ENCODE results near the gene ST8SIA1. TPM values are rescaled to one million over a fixed set of nuclear protein-coding genes. Genes with fewer than 3 reads are reported as not detected.
"Not testable (repeated sequence)": the region's sequence is repeated elsewhere in the genome, so short reads cannot be mapped to it uniquely, and the experiment has no call there.

ST8SIA1 gene, protein sequence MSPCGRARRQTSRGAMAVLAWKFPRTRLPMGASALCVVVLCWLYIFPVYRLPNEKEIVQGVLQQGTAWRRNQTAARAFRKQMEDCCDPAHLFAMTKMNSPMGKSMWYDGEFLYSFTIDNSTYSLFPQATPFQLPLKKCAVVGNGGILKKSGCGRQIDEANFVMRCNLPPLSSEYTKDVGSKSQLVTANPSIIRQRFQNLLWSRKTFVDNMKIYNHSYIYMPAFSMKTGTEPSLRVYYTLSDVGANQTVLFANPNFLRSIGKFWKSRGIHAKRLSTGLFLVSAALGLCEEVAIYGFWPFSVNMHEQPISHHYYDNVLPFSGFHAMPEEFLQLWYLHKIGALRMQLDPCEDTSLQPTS
- total RNA-seq (2014; rRNA removed; shearing (Covaris generic)), result not detected in 2 replicates
- not detected in 2 replicates for polyA plus RNA-seq (2014; cell fraction: nucleus; rRNA removed)

DNA sequence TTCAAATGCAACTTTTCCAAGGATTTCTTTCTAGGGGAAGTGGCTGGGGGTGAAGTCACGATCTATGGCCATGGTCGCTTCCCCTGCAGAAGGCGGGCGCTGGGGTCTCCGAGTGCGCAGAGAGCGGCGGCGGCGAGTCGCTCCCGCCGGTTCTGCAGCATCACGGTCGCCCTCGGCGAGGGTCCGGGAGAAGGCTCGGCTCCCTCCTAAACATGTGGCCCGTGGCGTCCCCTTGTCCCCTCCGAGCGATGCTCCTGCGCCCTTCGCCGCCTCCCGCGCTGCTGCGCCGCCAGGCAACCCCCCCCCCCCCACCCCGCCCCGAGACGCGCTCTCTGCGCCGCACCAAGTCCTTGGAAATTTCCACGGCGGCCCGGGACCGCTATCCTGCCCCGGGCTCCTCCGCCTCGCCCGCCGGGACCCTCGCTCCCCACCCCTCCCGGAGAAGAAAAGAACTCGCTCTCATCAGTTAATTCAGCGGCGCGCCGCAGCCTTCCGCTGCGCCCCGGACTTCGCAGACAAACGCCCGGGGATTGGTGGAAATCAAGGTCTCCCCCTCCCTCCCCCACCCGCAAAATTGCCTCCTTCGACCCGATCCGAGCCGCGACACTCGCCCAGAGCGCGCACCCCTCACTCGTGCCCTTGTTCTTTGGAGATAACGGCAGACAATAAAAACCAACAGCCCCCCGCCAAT, at the start of gene ST8SIA1:
ST8SIA1 (minus strand) TSS at position 298 of the 691 bp plus-strand sequence. CDS start 475 bp downstream, outside the sequence.
- no peak for DNase-seq (ENCODE audit: extremely low read depth, low read depth)

DNA sequence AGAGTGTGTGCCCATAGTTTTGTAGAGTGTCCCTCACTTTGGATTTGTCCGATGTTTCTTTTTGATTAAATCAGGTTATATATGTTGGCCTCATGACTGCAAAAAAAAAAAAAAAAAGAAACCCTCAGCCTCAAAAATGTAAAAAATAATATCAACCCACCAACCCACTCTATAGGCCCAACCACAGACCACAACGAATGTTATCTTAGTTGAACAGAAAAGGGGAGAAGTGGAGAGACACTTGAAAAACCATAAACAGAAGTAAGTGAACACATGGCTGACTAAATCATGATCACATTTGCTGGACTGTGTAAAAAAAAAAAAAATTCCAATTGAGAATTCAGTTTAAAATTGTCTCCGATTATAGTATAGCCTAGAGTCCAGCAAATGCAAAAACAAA, 45.5 kb upstream of the ST8SIA1 start:
- no peak for DNase-seq (ENCODE audit: extremely low read depth, low read depth)

DNA sequence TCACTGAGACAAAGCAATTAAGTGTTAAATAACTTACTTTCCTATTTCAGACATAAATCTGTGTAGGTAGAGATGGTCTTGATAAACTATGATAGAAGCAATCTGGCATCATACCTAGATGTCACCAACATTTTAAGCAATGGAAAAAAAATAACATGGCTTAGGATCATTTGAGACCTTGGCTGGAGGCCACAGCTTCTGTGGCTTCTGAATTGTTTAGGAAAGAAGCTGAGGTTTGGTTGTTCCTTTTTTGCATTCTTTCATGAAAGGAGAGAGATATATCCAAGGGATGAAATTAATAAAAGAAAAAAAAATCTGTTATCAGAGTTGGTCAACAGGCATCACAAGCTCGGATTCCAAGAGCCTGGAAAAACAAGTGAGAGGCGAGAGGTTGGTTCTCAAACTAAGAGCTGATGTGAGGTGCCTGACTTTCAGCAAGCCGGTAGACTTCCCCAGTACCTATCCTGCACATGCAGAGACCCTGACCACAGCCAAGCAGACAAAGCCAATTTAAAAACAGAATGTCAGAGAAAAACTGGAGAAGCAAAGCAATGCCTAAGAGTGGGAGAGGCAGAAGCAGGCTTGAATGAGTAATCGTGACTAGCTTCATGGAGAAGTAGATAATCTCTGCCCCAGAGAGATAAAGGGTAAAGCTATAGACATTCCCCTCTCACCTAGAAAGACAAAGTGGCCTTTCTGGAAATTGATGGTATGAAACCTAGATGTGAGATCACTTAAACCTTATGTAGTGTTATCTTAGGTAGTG, 43.4 kb upstream of the ST8SIA1 start:
- DNase-seq (ENCODE audit: extremely low read depth, low read depth), result no peak

DNA sequence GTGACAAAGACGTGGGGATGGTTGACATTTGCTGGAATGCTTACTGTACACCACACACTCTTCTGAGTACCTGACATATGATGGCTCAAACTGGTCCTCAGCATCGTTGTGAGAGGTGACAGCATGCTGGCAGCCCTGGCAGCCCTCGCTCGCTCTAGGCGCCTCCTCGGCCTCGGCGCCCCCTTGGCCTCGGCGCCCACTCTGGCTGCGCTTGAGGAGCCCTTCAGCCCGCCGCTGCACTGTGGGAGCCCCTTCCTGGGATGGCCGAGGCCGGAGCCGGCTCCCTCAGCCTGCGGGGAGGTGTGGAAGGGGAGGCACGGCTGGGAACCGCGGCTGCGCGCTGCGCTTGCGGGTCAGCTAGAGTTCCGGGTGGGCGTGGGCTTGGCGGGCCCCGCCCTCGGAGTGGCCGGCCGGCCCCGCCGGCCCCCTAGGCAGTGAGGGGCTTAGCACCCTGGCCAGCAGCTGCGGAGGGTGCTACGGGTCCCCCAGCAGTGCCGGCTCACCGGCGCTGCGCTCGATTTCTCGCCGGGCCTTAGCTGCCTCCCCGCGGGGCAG, 42.2 kb upstream of the ST8SIA1 start:
- not testable (repeated sequence) for DNase-seq (ENCODE audit: extremely low read depth, low read depth)

DNA sequence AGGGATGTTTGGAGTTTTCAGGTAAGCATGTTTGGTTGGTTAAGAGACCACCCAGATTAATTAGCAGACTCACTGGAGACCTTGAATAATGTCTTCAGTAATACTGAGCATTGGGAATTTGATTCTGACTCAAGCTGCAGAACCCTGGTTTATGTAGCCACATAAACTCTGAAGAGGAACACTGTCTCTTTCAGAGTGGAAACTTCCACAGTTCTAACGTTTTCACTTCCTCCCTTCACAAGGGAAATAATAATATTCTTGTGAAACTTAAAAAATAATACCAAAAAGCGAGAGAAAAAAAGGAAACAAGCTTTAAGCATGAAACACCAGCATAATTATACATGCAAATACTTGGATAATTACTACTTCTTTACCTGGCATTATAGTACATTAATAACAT, 40.0 kb upstream of the ST8SIA1 start:
- DNase-seq (ENCODE audit: extremely low read depth, low read depth), result no peak

DNA sequence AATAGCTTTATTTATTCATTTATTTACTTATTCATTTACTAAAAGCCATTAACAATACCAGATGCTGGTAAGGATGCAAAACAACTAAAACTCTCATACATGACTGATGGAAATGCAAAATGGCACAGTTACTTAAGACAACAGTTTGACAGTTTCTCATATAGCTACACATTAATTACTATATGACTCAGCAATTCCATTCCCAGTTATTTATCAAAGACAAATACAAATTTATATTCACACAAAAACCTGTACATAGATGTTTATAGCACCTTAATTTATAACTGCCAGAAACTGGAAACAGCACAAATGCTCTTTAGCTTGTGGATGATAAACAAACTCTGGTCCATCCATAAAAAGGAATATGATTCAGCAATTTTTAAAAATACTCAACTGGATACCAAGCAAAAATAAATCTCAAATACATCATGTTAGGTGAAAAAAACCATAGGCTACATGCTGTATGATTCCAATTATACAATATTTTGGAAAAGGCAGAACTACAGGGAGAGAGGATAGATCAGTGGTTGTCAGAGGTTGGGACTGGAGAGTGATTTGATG, 37.9 kb upstream of the ST8SIA1 start:
- DNase-seq (ENCODE audit: extremely low read depth, low read depth), result no peak

DNA sequence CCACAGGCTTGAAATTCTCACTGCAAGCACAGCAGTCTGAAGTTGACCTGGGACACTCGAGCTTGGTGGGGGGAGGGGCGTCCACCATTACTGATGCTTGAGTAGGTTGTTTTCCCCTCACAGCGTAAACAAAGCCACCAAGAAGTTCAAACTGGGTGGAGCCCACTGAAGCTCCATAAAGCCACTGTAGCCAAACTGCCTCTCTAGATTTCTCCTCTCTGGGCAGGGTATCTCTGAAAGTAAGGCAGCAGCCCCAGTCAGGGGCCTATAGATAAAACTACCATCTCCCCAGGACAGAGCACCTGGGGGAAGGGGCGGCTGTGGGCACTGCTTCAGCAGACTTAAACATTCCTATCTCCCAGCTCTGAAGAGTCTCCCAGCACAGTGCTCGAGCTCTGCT, 31.7 kb upstream of the ST8SIA1 start:
- no peak for DNase-seq (ENCODE audit: extremely low read depth, low read depth)

DNA sequence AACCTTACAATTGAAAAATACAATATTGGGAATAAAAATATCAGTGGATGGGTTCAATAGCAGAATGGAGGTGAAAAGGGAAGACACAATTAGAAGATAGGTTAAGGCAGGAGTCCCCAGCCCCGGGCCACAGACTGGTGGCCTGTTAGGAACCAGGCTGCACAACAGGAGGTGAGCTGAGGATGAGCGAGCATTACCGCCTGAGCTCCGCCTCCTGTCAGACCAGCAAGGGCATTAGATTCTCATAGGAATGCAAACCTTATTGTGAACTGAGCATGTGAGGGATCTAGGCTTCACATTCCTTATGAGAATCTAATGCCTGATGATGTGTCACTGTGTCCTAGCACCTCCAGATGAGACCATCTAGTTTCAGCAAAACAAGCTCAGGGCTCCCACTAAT, 27.3 kb upstream of the ST8SIA1 start:
- DNase-seq (ENCODE audit: extremely low read depth, low read depth), result no peak

DNA sequence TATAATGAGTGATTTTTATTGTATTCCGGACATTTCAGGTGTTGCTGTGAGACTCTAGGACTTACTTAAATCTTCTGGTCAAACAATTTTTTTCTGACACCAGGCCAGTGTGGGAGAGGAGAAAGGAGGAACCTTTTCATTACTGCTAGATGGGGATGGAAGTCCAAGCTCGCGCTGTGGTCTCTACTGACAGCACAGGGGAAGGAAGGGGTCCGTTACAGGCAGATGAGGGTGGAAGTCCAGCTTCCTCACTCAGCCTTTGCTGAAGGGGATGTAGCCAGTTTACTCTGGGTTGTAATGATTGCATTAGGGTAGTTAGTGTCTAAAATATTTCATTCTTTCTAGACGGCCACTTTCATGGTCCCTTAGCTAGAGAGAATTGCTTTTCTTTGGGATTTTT, 26.3 kb upstream of the ST8SIA1 start:
- no peak for DNase-seq (ENCODE audit: extremely low read depth, low read depth)

DNA sequence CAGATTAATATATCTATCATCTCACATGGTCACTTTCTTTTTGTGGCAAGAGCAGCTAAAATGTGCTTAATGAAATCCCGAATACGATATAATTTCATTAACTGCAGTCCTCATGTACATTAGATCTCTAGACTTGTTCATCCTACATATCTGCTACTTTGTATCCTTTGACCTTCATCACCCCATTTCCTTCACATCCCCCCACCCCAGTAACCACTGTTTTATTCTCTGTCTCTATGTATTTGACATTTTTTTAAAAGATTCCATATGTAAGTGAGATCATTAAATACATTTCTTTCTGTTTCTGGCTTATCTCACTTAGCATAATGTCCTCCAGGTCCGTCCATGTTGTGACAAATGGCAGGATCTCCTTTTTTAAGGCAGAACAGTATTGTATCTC, 23.0 kb upstream of the ST8SIA1 start:
- DNase-seq (ENCODE audit: extremely low read depth, low read depth), result no peak

DNA sequence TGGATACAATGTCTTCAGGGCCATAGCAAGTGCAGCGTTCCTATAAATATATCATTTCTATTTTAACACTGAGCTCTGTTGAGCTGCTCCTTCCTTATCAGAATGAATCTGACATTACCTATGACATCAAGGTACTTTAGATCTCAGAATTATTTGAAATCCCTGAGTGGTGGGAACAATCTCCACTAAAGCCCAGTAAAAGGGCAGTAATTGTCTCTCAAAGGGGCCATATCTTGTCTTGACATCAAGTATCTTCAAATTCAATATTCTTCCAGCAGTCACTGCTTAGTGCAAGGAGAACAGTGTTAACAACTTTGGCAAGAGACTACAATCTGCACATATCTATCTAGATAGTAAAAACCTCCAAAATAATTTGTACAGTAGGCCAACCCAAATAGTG, 21.7 kb upstream of the ST8SIA1 start:
- no peak for DNase-seq (ENCODE audit: extremely low read depth, low read depth)

DNA sequence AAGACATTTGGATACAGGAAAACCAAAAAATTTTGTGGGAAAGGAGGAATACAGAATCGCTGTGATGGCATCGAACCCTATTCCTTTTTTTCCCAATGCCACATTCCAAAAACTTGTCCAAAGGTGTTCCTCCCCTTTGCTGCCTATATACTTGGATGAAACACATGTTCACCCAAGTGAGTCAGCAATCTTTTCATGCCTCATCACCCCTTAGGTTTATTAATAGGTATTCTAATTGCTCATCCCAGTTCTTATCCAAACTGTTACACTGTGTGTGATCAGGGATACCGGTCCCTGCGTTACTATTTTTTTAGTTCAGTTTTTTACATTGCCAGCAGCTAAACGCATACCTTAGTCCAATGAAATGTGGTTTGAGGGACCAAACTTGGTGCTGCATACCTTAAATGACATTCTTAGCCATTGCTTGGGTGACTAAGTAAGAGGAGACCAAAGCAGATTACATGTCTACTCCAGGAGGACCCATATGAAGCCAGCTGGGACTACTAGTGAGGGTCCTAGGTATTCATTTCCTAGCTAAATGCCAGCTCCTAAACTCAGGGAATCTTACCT, 20.6 kb upstream of the ST8SIA1 start:
- DNase-seq (ENCODE audit: extremely low read depth, low read depth), result no peak

DNA sequence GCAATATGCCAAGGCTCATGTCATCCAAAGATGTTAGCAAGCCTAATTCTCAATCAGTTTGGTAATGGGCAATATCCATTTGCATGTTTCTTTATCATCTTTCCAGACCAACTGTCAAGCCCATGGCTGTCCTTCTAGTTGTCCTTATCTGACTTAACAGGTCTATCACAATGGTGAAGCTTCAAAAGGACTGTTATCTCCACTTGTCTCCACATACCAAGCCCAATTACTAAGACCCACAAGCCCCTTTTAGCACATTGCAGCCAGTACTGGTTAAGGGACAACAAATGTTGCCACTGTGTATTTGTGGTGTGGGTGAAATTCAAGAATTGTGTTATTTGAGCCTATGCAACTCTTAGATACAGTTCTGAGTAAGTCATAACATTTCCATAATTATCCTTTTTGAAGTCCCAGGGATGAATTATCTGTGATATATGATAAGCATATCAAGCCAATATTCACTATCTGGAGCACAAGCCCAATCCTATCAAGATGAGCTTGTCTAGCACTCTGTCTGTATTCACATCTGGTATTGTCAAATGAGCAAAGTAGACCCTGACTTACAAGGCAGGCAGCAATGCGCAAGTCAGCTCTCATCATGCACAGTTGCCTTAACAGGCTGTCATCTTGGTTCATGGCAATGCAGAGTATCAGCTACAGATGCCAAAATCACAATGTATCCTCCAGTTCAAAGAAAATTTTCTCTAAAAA, 19.3 kb upstream of the ST8SIA1 start:
- no peak for DNase-seq (ENCODE audit: extremely low read depth, low read depth)

DNA sequence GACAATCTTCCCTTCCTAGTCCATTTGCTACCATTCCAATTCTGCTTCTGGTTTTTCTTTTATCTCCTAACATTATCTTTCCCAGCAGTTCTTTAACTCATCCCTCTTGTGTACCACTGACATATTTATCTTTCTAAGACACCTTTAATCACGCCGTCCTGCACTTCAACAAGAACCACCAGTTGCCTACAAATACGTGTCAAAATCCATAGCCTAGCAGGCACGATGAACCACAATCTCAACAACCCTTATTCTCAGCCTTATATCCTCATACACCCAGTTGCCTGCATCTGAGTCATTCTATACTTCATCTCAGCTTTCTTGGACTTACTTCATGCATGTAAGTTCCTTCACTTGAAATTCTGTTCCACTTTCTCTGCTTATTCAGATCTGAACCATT, 16.4 kb upstream of the ST8SIA1 start:
- DNase-seq (ENCODE audit: extremely low read depth, low read depth), result no peak

DNA sequence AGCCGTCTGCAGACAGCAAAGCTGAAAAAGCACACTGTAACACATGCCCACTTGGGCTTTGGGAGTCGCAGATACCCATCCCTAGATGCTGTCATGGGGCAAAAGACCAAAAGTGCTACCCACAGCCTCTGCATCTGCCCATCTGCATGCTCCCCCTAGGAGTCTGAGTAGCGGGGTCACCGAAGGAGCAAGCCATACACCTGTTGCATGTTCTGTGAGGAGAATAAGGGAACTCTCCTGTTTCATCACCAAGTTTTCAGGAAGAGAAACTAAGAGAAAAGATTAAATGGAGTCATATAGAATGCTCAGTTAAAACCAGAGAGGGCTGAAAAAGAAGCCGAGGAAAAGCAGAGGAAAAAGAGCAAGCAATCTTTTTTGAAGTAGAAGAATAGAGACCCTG, 13.7 kb upstream of the ST8SIA1 start:
- no peak for DNase-seq (ENCODE audit: extremely low read depth, low read depth)

DNA sequence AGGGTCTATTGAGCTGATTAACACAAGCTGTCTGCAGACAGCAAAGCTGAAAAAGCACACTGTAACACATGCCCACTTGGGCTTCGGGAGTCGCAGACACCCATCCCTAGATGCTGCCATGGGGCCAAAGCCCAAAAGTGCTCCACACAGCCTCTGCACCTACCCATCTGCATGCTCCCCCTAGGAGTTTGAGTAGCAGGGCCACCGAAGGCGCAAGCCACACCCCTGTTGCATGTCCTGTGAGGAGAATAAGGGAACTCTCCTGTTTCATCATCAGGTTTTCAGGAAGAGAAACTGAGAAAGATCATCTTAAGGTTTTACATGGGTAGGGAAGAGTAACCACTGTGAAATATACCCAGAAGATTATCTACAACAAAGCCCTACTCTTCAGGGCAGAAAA, 5.6 kb upstream of the ST8SIA1 start:
- DNase-seq (ENCODE audit: extremely low read depth, low read depth), result no peak

DNA sequence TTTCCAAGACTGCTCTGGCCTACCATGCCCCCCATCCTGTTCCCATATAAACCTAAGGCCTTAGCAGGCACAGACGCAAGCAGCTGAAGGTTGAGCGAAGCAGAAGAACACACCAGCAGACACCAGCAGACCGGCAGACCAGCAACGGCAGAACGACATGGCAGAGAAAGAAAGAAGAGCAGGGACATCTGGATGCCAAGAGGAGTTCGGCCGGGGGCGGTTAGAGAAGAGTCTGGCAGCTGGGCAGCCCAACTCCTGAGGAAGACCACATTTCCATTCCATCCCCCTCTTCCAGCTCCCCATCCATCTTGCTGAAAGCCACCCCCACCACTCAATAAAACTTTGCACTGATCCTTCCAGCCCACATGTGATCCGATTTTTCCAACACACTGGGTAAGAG, 5.2 kb upstream of the ST8SIA1 start:
- DNase-seq (ENCODE audit: extremely low read depth, low read depth), result no peak

DNA sequence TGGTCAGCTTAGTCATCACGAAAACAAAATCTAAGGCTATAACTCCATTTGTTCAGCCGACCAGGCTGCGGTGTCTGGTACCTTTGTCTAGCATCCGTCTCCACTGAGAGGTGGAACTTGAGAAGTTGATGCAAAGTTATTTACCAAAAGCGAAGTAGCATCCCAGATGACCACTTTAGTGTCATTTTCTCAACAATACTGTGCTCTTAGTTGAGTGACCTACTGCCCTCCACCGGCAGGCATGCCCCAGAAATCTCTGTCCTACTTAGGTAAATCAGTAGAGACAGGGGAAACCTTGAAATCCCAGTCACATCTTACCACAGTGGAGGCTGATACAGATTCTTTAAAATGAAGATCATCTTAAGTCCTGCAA, 1.3 kb upstream of the ST8SIA1 start:
- DNase-seq (ENCODE audit: extremely low read depth, low read depth), result no peak

DNA sequence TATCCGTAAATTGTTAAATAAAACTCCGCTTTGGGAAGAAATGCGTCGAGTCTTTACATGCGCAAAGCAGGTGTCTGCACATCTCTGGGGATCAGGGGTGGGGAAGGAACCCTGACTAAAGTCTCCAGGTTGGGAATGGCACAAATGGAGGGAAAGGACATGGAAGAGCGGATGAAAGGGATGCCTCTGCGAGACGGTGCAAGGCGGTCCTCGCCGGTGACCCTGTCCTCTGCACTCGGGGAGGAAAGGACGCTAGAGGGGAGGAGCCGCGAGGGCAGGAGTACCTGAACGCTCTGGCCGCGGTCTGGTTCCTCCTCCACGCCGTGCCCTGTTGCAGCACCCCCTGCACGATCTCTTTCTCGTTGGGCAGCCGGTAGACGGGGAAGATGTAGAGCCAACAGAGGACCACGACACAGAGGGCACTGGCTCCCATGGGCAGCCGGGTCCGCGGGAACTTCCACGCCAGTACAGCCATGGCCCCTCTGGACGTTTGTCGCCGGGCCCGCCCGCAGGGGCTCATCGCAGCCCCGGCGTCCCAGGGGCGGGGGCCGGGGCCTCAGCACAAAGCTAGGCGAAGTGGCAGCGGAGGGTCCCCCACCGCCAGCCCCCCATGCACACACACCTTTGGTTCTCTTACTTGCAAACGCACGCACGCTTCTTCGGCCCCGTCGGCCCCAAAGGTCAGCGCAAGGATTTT, 646 bp downstream of the ST8SIA1 start:
- no peak for DNase-seq (ENCODE audit: extremely low read depth, low read depth)
